ENCODE measurements around the gene C3.

C3 gene

GRCh38 chr19:6690160-6690885, 30.1 kb downstream of the C3 start:
- no CpG with 5 or more reads among the region's 11 CpGs for WGBS (ENCODE audit: insufficient coverage, insufficient read length)
- Histone ChIP-seq H3K27ac (ENCODE audit: low read length) (no peak overlapping the region), H3K27me3 (ENCODE audit: control insufficient read depth, insufficient read depth, low read length) (no peaks in the 10 kb centered on the region), H3K4me3 (ENCODE audit: low read length) (no peak overlapping the region), H3K9me3 (ENCODE audit: control insufficient read depth, insufficient read depth, low read length) (no peaks in the 10 kb centered on the region), H3K36me3 (ENCODE audit: control insufficient read depth, insufficient read depth, low read length) (no peaks in the 10 kb centered on the region), H3K4me1 (ENCODE audit: control insufficient read depth, insufficient read depth, low read length) (no peaks in the 10 kb centered on the region)
- DNase-seq (ENCODE audit: low read depth, low spot score): no peak

DNA sequence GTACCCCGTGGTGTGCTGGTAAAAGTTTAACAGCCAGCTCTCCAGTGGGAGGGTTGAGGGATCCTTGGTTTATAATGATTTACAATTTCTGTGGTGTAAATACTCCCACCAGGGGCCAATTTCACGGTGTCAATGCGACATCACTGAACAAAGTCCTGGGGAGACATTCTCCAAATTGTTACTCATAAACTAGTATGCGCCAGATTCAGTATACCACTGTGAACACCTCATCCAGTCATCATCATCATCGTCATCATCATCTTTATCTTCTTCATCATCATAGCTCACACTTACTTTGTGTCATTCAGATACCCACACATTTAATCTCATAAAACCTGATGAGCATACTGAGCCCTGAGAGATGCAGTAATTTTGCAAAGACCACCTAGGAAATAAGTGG, 33.3 kb downstream of the C3 start:
- no peaks in the 10 kb centered on the region for H3K4me1 ChIP-seq (ENCODE audit: control insufficient read depth, insufficient read depth, low read length)
- no peaks in the 10 kb centered on the region for H3K36me3 ChIP-seq (ENCODE audit: control insufficient read depth, insufficient read depth, low read length)
- no peaks in the 10 kb centered on the region for H3K27me3 ChIP-seq (ENCODE audit: control insufficient read depth, insufficient read depth, low read length)
- H3K27ac ChIP-seq (ENCODE audit: low read length): no peak overlapping the region
- H3K4me3 ChIP-seq (ENCODE audit: low read length): no peak overlapping the region
- no peaks in the 10 kb centered on the region for H3K9me3 ChIP-seq (ENCODE audit: control insufficient read depth, insufficient read depth, low read length)
- DNase-seq (ENCODE audit: low read depth, low spot score): no peak
- 100% methylated on average over 1 of the region's 5 CpGs for WGBS (ENCODE audit: insufficient coverage, insufficient read length)

- no CpG with 5 or more reads among the region's 4 CpGs for WGBS (ENCODE audit: insufficient coverage, insufficient read length)
- DNase-seq (ENCODE audit: low read depth, low spot score): no peak
- no peak overlapping the region for H3K27ac ChIP-seq (ENCODE audit: low read length)
- no peaks in the 10 kb centered on the region for H3K4me1 ChIP-seq (ENCODE audit: control insufficient read depth, insufficient read depth, low read length)
- no peaks in the 10 kb centered on the region for H3K36me3 ChIP-seq (ENCODE audit: control insufficient read depth, insufficient read depth, low read length)
- H3K27me3 ChIP-seq (ENCODE audit: control insufficient read depth, insufficient read depth, low read length): no peaks in the 10 kb centered on the region
- no peaks in the 10 kb centered on the region for H3K9me3 ChIP-seq (ENCODE audit: control insufficient read depth, insufficient read depth, low read length)
- H3K4me3 ChIP-seq (ENCODE audit: low read length): no peak overlapping the region
Measured at GRCh38 chr19:6686628-6686975, 33.8 kb downstream of the C3 start.

GRCh38 chr19:6685962-6686627, 34.4 kb downstream of the C3 start:
- Histone ChIP-seq H3K9me3 (ENCODE audit: control insufficient read depth, insufficient read depth, low read length) (no peaks in the 10 kb centered on the region), H3K27ac (ENCODE audit: low read length) (no peak overlapping the region), H3K4me3 (ENCODE audit: low read length) (no peak overlapping the region), H3K36me3 (ENCODE audit: control insufficient read depth, insufficient read depth, low read length) (no peaks in the 10 kb centered on the region), H3K27me3 (ENCODE audit: control insufficient read depth, insufficient read depth, low read length) (no peaks in the 10 kb centered on the region), H3K4me1 (ENCODE audit: control insufficient read depth, insufficient read depth, low read length) (no peaks in the 10 kb centered on the region)
- no peak for DNase-seq (ENCODE audit: low read depth, low spot score)
- WGBS (ENCODE audit: insufficient coverage, insufficient read length): no CpG with 5 or more reads among the region's 15 CpGs

GRCh38 chr19:6685482-6685881, 35.0 kb downstream of the C3 start:
- Histone ChIP-seq H3K4me3 (ENCODE audit: low read length) (no peak overlapping the region), H3K27me3 (ENCODE audit: control insufficient read depth, insufficient read depth, low read length) (no peaks in the 10 kb centered on the region), H3K27ac (ENCODE audit: low read length) (no peak overlapping the region), H3K9me3 (ENCODE audit: control insufficient read depth, insufficient read depth, low read length) (no peaks in the 10 kb centered on the region), H3K36me3 (ENCODE audit: control insufficient read depth, insufficient read depth, low read length) (no peaks in the 10 kb centered on the region), H3K4me1 (ENCODE audit: control insufficient read depth, insufficient read depth, low read length) (no peaks in the 10 kb centered on the region)
- no peak for DNase-seq (ENCODE audit: low read depth, low spot score)
- WGBS (ENCODE audit: insufficient coverage, insufficient read length): no CpG with 5 or more reads among the region's 4 CpGs

GRCh38 chr19:6683971-6684370, 36.5 kb downstream of the C3 start:
- no peak for DNase-seq (ENCODE audit: low read depth, low spot score)
- no peak overlapping the region for H3K4me3 ChIP-seq (ENCODE audit: low read length)
- no CpG with 5 or more reads among the region's 4 CpGs for WGBS (ENCODE audit: insufficient coverage, insufficient read length)
- H3K27ac ChIP-seq (ENCODE audit: low read length): no peak overlapping the region
- no peaks in the 10 kb centered on the region for H3K27me3 ChIP-seq (ENCODE audit: control insufficient read depth, insufficient read depth, low read length)
- H3K4me1 ChIP-seq (ENCODE audit: control insufficient read depth, insufficient read depth, low read length): no peaks in the 10 kb centered on the region
- H3K9me3 ChIP-seq (ENCODE audit: control insufficient read depth, insufficient read depth, low read length): no peaks in the 10 kb centered on the region
- H3K36me3 ChIP-seq (ENCODE audit: control insufficient read depth, insufficient read depth, low read length): no peaks in the 10 kb centered on the region

DNA sequence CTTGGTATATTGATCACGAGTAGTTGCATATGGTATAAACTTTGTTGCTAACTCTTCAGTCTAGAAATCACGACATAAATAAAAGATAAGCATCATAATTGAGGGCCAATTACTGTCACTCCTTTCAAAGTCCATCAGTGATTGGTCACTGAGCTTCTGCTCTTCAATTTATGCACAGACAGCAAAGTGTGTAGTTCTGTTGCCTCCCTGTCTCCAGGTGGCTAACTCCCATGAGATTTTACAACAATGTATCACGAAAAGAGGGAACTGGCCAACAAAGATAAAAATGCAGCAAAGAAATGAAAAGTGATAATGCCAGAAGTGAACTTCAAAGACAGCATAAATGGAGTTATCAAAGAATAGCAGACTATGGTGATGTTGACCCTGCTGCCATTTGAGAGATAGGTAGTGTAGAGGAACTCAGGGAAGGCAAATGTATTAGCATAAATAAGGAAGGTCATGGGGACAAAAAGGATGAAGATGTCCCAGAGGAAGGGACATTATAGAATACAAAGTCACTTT, 37.8 kb downstream of the C3 start:
- Histone ChIP-seq H3K27ac (ENCODE audit: low read length) (no peak overlapping the region), H3K27me3 (ENCODE audit: control insufficient read depth, insufficient read depth, low read length) (no peaks in the 10 kb centered on the region), H3K36me3 (ENCODE audit: control insufficient read depth, insufficient read depth, low read length) (0 out of 2 replicates have a peak, but pooled peaks cover 3% of the 10 kb centered on the region), H3K4me3 (ENCODE audit: low read length) (no peak overlapping the region), H3K4me1 (ENCODE audit: control insufficient read depth, insufficient read depth, low read length) (peaks cover 3% of the 10 kb centered on the region; the same call in 1 of the 2 replicates), H3K9me3 (ENCODE audit: control insufficient read depth, insufficient read depth, low read length) (no peaks in the 10 kb centered on the region)
- WGBS (ENCODE audit: insufficient coverage, insufficient read length): no CpG with 5 or more reads among the region's 3 CpGs
- no peak for DNase-seq (ENCODE audit: low read depth, low spot score)

DNA sequence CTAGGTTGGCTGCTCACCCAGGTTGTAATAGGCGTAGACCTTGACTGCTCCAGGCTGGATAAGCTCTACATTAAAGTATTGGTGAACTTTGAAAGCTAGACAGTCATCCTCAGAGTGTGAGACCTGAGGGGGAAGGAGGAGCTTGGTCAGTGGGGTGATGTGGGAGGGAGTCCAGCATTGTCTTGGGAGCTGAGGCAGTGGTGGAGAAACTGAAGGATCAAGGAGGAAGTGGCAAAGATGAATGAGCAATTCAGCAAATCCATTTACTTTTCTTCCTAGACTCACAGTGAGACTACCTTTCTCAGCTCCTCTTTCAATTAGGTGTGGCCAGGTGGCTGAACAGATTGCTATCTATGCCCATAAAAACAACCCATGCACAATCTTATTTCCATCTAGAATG, 40.3 kb downstream of the C3 start:
- WGBS (ENCODE audit: insufficient coverage, insufficient read length): no CpG with 5 or more reads among the region's 1 CpG
- no peak overlapping the region for H3K27ac ChIP-seq (ENCODE audit: low read length)
- peaks cover 3% of the 10 kb centered on the region; the same call in 1 of the 2 replicates for H3K4me1 ChIP-seq (ENCODE audit: control insufficient read depth, insufficient read depth, low read length)
- DNase-seq (ENCODE audit: low read depth, low spot score): no peak
- H3K36me3 ChIP-seq (ENCODE audit: control insufficient read depth, insufficient read depth, low read length): 0 out of 2 replicates have a peak, but pooled peaks cover 3% of the 10 kb centered on the region
- no peaks in the 10 kb centered on the region for H3K27me3 ChIP-seq (ENCODE audit: control insufficient read depth, insufficient read depth, low read length)
- H3K9me3 ChIP-seq (ENCODE audit: control insufficient read depth, insufficient read depth, low read length): no peaks in the 10 kb centered on the region
- H3K4me3 ChIP-seq (ENCODE audit: low read length): no peak overlapping the region

DNA sequence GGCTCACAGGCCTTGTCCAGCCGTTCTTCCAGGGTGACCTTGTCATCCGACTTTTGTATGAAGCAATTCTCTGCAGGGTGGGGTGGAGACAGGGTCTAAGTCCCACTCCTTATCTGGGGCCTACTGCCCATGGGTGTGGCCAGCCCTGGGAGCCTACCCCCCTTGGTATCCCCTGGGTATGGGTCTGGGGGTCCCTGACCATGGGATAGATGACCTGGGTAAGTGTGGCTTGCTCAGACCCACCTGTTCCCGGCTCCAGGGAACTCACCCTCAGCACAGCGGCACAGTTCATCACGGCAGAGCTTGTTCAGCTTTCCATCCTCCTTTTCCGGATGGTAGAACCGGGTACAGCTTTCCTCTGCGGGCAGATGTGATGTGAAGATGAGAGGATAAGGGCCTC, 41.3 kb downstream of the C3 start:
- Histone ChIP-seq H3K4me1 (ENCODE audit: control insufficient read depth, insufficient read depth, low read length) (peaks cover 6% of the 10 kb centered on the region), H3K9me3 (ENCODE audit: control insufficient read depth, insufficient read depth, low read length) (no peaks in the 10 kb centered on the region), H3K36me3 (ENCODE audit: control insufficient read depth, insufficient read depth, low read length) (0 out of 2 replicates have a peak, but pooled peaks cover 3% of the 10 kb centered on the region), H3K4me3 (ENCODE audit: low read length) (no peak overlapping the region), H3K27ac (ENCODE audit: low read length) (no peak overlapping the region), H3K27me3 (ENCODE audit: control insufficient read depth, insufficient read depth, low read length) (no peaks in the 10 kb centered on the region)
- no CpG with 5 or more reads among the region's 8 CpGs for whole genome bisulfite sequencing (ENCODE audit: insufficient coverage, insufficient read length)
- DNase-seq (ENCODE audit: low read depth, low spot score): no peak

GRCh38 chr19:6678690-6679109, 41.8 kb downstream of the C3 start:
- Histone ChIP-seq H3K27ac (ENCODE audit: low read length) (no peak overlapping the region), H3K4me1 (ENCODE audit: control insufficient read depth, insufficient read depth, low read length) (peaks cover 6% of the 10 kb centered on the region), H3K9me3 (ENCODE audit: control insufficient read depth, insufficient read depth, low read length) (no peaks in the 10 kb centered on the region), H3K36me3 (ENCODE audit: control insufficient read depth, insufficient read depth, low read length) (0 out of 2 replicates have a peak, but pooled peaks cover 3% of the 10 kb centered on the region), H3K4me3 (ENCODE audit: low read length) (no peak overlapping the region), H3K27me3 (ENCODE audit: control insufficient read depth, insufficient read depth, low read length) (no peaks in the 10 kb centered on the region)
- no CpG with 5 or more reads among the region's 4 CpGs for WGBS (ENCODE audit: insufficient coverage, insufficient read length)
- DNase-seq (ENCODE audit: low read depth, low spot score): no peak
